ENCODE measurements around the gene BRF1.

BRF1 gene

GRCh38 chr14:105200641-105201040 is 100.2 kb downstream of the BRF1 start:
- Histone ChIP-seq H3K4me1 (ENCODE audit: control insufficient read depth in 5 of 5, insufficient read depth in 5 of 5, low read length in 5 of 5) (peaks cover 7 to 89% (median 79%) of the 10 kb centered on the region in 5 donors), H3K27me3 (ENCODE audit: control insufficient read depth in 5 of 5, insufficient read depth in 4 of 5, low read length in 5 of 5) (peaks cover 11 to 34% (median 27%) of the 10 kb centered on the region in 5 donors), H3K27ac (ENCODE audit: low read depth, low read length) (no peak overlapping the region)

DNA sequence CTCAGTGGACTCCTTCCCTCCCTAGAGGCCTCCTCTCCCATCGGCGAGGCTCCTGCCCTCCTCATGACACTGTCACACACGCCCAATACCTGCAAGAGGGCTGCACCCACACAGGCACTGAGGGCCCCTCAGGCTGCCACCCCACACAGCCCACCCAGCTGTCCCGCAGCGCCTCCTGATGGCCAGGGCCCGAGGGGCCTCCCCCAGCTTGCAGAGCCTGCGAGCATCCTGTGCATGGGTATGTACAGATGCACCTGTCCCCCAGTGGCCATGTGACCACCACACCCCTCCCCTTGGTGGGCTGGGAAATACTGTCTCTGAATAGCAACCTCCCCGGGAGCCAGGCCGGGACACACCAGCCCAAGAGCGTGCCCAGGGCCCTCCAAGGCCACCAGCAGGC is 100.7 kb downstream of the BRF1 start:
- peaks cover 7 to 89% (median 78%) of the 10 kb centered on the region in 5 donors for H3K4me1 ChIP-seq (ENCODE audit: control insufficient read depth in 5 of 5, insufficient read depth in 5 of 5, low read length in 5 of 5)
- no peak overlapping the region for H3K9ac ChIP-seq (ENCODE audit: low read length in 5 of 5)
- H3K9me3 ChIP-seq (ENCODE audit: control insufficient read depth in 5 of 5, low read length in 5 of 5) = no peaks in the 10 kb centered on the region
- H3K36me3 ChIP-seq (ENCODE audit: control insufficient read depth in 5 of 5, insufficient read depth in 5 of 5, low read length in 5 of 5) = no peaks in the 10 kb centered on the region
- H3K27me3 ChIP-seq (ENCODE audit: control insufficient read depth in 5 of 5, insufficient read depth in 4 of 5, low read length in 5 of 5) = peaks cover 16 to 35% (median 33%) of the 10 kb centered on the region in 5 donors
- H3K27ac ChIP-seq (ENCODE audit: low read depth, low read length) = no peak overlapping the region
- no peak overlapping the region for H3K4me3 ChIP-seq (ENCODE audit: low read depth in 1 of 5, low read length in 5 of 5)

More at GRCh38 chr14:105200641-105201040, 100.2 kb downstream of the BRF1 start:
- no peak overlapping the region for H3K9ac ChIP-seq (ENCODE audit: low read length in 5 of 5)
- no peaks in the 10 kb centered on the region for H3K36me3 ChIP-seq (ENCODE audit: control insufficient read depth in 5 of 5, insufficient read depth in 5 of 5, low read length in 5 of 5)
- H3K4me3 ChIP-seq (ENCODE audit: low read depth in 1 of 5, low read length in 5 of 5) = no peak overlapping the region
- no peaks in the 10 kb centered on the region for H3K9me3 ChIP-seq (ENCODE audit: control insufficient read depth in 5 of 5, low read length in 5 of 5)

GRCh38 chr14:105199093-105199492 is 101.7 kb downstream of the BRF1 start:
- Histone ChIP-seq H3K9ac (ENCODE audit: low read length in 5 of 5) (no peak overlapping the region), H3K9me3 (ENCODE audit: control insufficient read depth in 5 of 5, low read length in 5 of 5) (no peaks in the 10 kb centered on the region), H3K4me3 (ENCODE audit: low read depth in 1 of 5, low read length in 5 of 5) (peak overlapping the region in 1 of 5 donors; percentile 22), H3K36me3 (ENCODE audit: control insufficient read depth in 5 of 5, insufficient read depth in 5 of 5, low read length in 5 of 5) (no peaks in the 10 kb centered on the region), H3K27me3 (ENCODE audit: control insufficient read depth in 5 of 5, insufficient read depth in 4 of 5, low read length in 5 of 5) (peaks cover 26 to 45% (median 42%) of the 10 kb centered on the region in 5 donors), H3K4me1 (ENCODE audit: control insufficient read depth in 5 of 5, insufficient read depth in 5 of 5, low read length in 5 of 5) (peaks cover 4 to 89% (median 76%) of the 10 kb centered on the region in 5 donors), H3K27ac (ENCODE audit: low read depth, low read length) (no peak overlapping the region)

DNA sequence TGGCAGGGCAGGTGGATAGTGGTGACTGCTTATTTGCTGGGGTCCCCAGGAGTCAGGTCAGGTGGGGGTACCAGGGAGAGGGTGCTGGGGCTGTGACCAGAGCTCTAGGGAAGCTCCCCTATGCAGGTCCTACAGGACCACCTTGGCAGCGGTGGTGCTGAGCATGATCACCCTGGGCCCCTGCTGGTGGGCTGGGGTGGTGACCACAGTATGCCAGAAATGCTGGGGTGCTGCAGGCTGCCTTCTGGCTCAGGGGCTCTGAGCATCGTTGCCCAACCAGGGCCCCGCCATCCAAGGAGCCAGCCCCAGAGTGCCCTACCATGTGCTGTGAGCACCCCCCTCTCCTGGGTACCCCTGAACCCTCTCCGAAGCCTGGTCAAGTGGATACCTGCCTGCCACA is 102.2 kb downstream of the BRF1 start:
- H3K27me3 ChIP-seq (ENCODE audit: control insufficient read depth in 5 of 5, insufficient read depth in 4 of 5, low read length in 5 of 5) = peaks cover 31 to 50% (median 47%) of the 10 kb centered on the region in 5 donors
- H3K36me3 ChIP-seq (ENCODE audit: control insufficient read depth in 5 of 5, insufficient read depth in 5 of 5, low read length in 5 of 5) = no peaks in the 10 kb centered on the region
- H3K9me3 ChIP-seq (ENCODE audit: control insufficient read depth in 5 of 5, low read length in 5 of 5) = no peaks in the 10 kb centered on the region
- peaks cover 4 to 89% (median 76%) of the 10 kb centered on the region in 5 donors for H3K4me1 ChIP-seq (ENCODE audit: control insufficient read depth in 5 of 5, insufficient read depth in 5 of 5, low read length in 5 of 5)
- peak overlapping the region; percentile 16 for H3K27ac ChIP-seq (ENCODE audit: low read depth, low read length)
- H3K4me3 ChIP-seq (ENCODE audit: low read depth in 1 of 5, low read length in 5 of 5) = peak overlapping the region in 1 of 5 donors; percentile 22
- H3K9ac ChIP-seq (ENCODE audit: low read length in 5 of 5) = no peak overlapping the region

DNA sequence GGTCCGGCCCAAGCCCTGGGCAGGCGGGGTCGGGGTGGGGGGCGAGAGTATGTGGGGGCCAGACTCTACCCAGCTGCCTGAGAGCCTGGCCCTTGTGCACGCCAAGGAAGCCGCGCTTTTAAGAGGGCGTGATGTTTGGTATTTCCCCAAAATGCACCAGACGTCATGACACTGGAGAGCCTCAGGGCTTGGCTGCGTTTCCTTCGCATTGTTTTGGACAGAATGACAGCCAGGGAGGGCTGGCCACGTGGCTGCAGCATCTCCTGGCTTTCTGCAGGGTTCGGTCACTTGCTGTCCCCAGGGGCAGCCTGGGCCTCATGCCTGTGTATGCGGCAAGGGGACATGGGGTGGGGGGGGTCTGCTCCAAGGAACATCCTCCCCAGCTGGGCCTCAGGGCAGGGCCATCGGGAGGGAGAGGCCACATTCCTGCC is 103.6 kb downstream of the BRF1 start:
- Histone ChIP-seq H3K9me3 (ENCODE audit: control insufficient read depth in 5 of 5, low read length in 5 of 5) (no peaks in the 10 kb centered on the region), H3K27me3 (ENCODE audit: control insufficient read depth in 5 of 5, insufficient read depth in 4 of 5, low read length in 5 of 5) (peaks cover 40 to 60% (median 56%) of the 10 kb centered on the region in 5 donors), H3K4me3 (ENCODE audit: low read depth in 1 of 5, low read length in 5 of 5) (no peak overlapping the region), H3K36me3 (ENCODE audit: control insufficient read depth in 5 of 5, insufficient read depth in 5 of 5, low read length in 5 of 5) (no peaks in the 10 kb centered on the region), H3K27ac (ENCODE audit: low read depth, low read length) (peak overlapping the region; percentile 57), H3K4me1 (ENCODE audit: control insufficient read depth in 5 of 5, insufficient read depth in 5 of 5, low read length in 5 of 5) (peaks cover 3 to 87% (median 73%) of the 10 kb centered on the region in 5 donors), H3K9ac (ENCODE audit: low read length in 5 of 5) (no peak overlapping the region)

DNA sequence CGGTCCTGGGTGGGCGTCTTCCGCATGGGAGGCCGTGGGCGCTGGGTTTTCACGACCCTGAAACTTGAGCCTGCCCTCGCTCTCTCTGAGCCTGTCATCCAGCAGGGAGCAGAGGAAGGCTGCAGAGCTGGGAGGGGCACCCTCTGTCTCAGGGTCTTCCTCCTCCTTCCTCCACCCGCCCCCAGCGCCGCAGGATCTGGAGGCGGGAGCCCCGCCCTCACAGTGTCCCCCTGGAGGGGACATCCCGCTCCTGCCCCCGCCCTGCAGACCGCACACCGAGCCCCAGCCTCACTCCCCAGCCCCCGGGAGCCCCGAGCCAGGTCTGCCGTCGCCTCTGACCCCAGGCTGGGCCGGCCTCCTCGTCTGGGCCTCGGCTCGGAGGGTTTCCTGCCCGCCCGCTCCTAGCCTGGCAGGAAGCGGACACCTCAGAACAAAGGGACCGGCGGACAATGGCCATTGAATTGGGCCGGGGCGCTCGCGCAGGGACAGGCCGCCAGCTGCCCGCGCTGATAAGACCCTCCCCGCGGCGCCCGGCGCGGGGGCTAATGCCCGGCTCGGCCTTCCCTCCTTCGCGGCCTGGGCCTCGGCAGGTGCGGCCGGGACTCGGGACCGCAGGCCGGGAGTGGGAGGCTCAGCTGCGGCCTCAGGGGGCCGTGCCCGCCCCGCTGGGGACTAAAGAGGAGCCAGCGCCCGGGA is 104.4 kb downstream of the BRF1 start:
- Histone ChIP-seq H3K9ac (ENCODE audit: low read length in 5 of 5) (peak overlapping the region in 1 of 5 donors; percentile 56), H3K36me3 (ENCODE audit: control insufficient read depth in 5 of 5, insufficient read depth in 5 of 5, low read length in 5 of 5) (no peaks in the 10 kb centered on the region), H3K4me1 (ENCODE audit: control insufficient read depth in 5 of 5, insufficient read depth in 5 of 5, low read length in 5 of 5) (peaks cover 3 to 79% (median 65%) of the 10 kb centered on the region in 5 donors), H3K27ac (ENCODE audit: low read depth, low read length) (peak overlapping the region; percentile 57), H3K9me3 (ENCODE audit: control insufficient read depth in 5 of 5, low read length in 5 of 5) (no peaks in the 10 kb centered on the region), H3K4me3 (ENCODE audit: low read depth in 1 of 5, low read length in 5 of 5) (peak overlapping the region in 1 of 5 donors; percentile 34), H3K27me3 (ENCODE audit: control insufficient read depth in 5 of 5, insufficient read depth in 4 of 5, low read length in 5 of 5) (peaks cover 43 to 61% (median 54%) of the 10 kb centered on the region in 5 donors)

- Histone ChIP-seq H3K27me3 (ENCODE audit: control insufficient read depth in 5 of 5, insufficient read depth in 4 of 5, low read length in 5 of 5) (peaks cover 38 to 65% (median 56%) of the 10 kb centered on the region in 5 donors), H3K9ac (ENCODE audit: low read length in 5 of 5) (peak overlapping the region in 1 of 5 donors; percentile 56), H3K27ac (ENCODE audit: low read depth, low read length) (peak overlapping the region; percentile 57), H3K4me1 (ENCODE audit: control insufficient read depth in 5 of 5, insufficient read depth in 5 of 5, low read length in 5 of 5) (peaks cover 3 to 74% (median 62%) of the 10 kb centered on the region in 5 donors), H3K9me3 (ENCODE audit: control insufficient read depth in 5 of 5, low read length in 5 of 5) (no peaks in the 10 kb centered on the region), H3K36me3 (ENCODE audit: control insufficient read depth in 5 of 5, insufficient read depth in 5 of 5, low read length in 5 of 5) (no peaks in the 10 kb centered on the region), H3K4me3 (ENCODE audit: low read depth in 1 of 5, low read length in 5 of 5) (no peak overlapping the region)
Observed at GRCh38 chr14:105195522-105196264, 105.1 kb downstream of the BRF1 start.

DNA sequence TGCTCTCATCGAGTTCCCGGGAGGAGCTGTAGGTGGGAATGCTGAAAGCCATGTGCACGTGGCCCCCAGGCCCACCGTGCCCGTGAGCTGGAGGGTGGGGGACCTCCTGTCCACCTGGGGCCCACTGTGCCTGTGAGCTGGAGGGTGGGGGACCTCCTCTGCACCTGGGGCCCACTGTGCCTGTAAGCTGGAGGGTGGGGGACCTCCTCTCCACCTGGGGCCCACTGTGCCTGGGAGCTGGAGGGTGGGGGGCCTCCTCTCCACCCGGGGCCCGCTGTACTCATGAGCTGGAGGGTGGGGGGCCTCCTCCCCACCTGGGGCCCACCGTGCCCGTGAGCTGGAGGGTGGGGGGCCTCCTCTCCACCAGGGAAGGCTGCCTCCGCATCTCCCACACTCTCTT is 105.8 kb downstream of the BRF1 start:
- peaks cover 35 to 62% (median 52%) of the 10 kb centered on the region in 5 donors for H3K27me3 ChIP-seq (ENCODE audit: control insufficient read depth in 5 of 5, insufficient read depth in 4 of 5, low read length in 5 of 5)
- H3K9me3 ChIP-seq (ENCODE audit: control insufficient read depth in 5 of 5, low read length in 5 of 5) = no peaks in the 10 kb centered on the region
- no peak overlapping the region for H3K27ac ChIP-seq (ENCODE audit: low read depth, low read length)
- no peaks in the 10 kb centered on the region for H3K36me3 ChIP-seq (ENCODE audit: control insufficient read depth in 5 of 5, insufficient read depth in 5 of 5, low read length in 5 of 5)
- no peak overlapping the region for H3K9ac ChIP-seq (ENCODE audit: low read length in 5 of 5)
- H3K4me1 ChIP-seq (ENCODE audit: control insufficient read depth in 5 of 5, insufficient read depth in 5 of 5, low read length in 5 of 5) = peaks cover 3 to 74% (median 62%) of the 10 kb centered on the region in 5 donors
- H3K4me3 ChIP-seq (ENCODE audit: low read depth in 1 of 5, low read length in 5 of 5) = no peak overlapping the region

DNA sequence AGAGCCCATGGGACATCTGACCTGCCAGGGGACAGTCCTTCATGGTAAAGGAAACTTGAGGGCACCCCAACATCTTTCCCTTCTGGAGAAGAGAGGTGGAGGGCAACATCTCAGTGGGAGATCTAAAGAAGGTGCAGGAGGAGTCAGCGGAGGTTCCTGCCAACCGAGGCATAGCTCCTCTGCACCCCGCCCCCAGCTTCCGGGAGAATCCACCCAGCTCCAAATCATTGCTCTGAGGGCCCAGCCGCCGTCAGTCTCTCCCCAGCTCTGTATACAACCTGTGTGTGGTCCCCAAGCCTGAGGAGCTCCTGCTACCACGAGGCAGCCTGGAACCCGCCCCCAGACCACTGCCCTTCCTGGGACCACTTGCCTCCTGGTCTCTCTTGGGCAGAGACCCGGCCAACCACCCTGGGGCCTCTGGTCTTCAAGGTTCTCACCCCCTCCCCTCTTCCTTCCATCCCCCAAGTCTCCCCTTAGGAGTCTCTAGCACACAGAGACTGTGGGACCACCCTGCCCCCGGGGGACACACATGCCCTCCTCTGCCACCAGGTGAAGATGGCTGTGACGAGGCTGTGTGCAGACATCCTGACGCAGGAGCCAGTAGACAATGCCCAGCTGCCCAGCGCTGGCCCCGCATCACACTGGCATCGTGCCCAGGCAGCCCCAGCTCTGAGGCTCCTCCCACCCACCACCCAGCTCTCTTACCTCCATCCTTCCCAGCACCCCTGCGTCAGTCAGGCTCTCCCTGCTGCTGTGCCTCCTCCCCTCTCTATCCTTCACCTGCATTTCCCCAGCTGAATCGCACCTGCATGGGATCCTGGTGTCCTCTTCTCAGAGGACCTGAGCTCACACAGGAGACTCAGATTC is 106.7 kb downstream of the BRF1 start:
- Histone ChIP-seq H3K36me3 (ENCODE audit: control insufficient read depth in 5 of 5, insufficient read depth in 5 of 5, low read length in 5 of 5) (no peaks in the 10 kb centered on the region), H3K27ac (ENCODE audit: low read depth, low read length) (peak overlapping the region; percentile 16), H3K9me3 (ENCODE audit: control insufficient read depth in 5 of 5, low read length in 5 of 5) (no peaks in the 10 kb centered on the region), H3K4me3 (ENCODE audit: low read depth in 1 of 5, low read length in 5 of 5) (no peak overlapping the region), H3K27me3 (ENCODE audit: control insufficient read depth in 5 of 5, insufficient read depth in 4 of 5, low read length in 5 of 5) (peaks cover 34 to 61% (median 52%) of the 10 kb centered on the region in 5 donors), H3K9ac (ENCODE audit: low read length in 5 of 5) (no peak overlapping the region), H3K4me1 (ENCODE audit: control insufficient read depth in 5 of 5, insufficient read depth in 5 of 5, low read length in 5 of 5) (peaks cover 3 to 66% (median 58%) of the 10 kb centered on the region in 5 donors)

Measured in subcutaneous abdominal adipose tissue (tissue), 5 donors.